ENCODE results near the gene TLE5.

Gene TLE5

DNA sequence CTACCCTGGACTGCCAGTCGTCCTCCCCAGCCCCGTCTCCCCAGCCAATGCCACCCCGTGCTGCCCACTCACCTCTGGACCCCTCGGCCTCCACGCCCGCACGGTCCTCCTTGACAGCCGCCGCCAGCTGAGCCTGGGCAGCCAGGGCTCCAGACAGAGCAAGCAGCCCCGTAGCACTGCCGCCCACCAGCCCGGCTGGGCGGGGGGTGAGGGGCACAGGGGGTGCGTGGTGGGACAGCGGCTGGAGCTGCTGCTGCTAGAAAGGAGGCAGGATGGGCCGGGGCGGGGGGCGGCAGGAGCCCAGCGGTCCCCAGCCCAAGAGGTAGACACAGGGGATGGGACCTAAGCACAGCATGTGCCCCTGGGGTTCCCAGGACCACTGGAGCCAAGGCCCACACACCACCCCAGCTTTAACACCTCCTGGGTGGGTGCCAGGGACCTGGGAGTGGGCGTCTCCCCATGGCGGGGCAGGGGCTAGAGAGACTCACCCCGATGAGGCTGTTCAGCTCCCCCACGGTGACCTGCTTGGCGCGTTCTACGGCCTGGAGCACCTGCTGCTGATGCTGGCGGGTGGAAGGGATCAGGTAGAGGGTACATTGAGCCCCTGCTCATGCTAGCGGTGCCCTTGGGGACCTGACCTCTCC is 43.0 kb downstream of the TLE5 start:
- no peak for DNase-seq
- no peak overlapping the region for H3K27ac ChIP-seq
- TF ChIP-seq, protein P1, sequence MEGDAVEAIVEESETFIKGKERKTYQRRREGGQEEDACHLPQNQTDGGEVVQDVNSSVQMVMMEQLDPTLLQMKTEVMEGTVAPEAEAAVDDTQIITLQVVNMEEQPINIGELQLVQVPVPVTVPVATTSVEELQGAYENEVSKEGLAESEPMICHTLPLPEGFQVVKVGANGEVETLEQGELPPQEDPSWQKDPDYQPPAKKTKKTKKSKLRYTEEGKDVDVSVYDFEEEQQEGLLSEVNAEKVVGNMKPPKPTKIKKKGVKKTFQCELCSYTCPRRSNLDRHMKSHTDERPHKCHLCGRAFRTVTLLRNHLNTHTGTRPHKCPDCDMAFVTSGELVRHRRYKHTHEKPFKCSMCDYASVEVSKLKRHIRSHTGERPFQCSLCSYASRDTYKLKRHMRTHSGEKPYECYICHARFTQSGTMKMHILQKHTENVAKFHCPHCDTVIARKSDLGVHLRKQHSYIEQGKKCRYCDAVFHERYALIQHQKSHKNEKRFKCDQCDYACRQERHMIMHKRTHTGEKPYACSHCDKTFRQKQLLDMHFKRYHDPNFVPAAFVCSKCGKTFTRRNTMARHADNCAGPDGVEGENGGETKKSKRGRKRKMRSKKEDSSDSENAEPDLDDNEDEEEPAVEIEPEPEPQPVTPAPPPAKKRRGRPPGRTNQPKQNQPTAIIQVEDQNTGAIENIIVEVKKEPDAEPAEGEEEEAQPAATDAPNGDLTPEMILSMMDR (IDR thresholded peaks at IDR 0.05; ENCODE audit: low read depth, low read length), result no peak
- no peak overlapping the region for H3K4me3 ChIP-seq (ENCODE audit: low read depth, low read length)
- no peaks in the 10 kb centered on the region for H3K27me3 ChIP-seq (ENCODE audit: insufficient read depth, low read depth, severe bottlenecking)
- H3K9me3 ChIP-seq (ENCODE audit: severe bottlenecking), result no peaks in the 10 kb centered on the region
- H3K36me3 ChIP-seq, result peaks cover 3% of the 10 kb centered on the region; the same call in 1 of the 2 replicates

DNA sequence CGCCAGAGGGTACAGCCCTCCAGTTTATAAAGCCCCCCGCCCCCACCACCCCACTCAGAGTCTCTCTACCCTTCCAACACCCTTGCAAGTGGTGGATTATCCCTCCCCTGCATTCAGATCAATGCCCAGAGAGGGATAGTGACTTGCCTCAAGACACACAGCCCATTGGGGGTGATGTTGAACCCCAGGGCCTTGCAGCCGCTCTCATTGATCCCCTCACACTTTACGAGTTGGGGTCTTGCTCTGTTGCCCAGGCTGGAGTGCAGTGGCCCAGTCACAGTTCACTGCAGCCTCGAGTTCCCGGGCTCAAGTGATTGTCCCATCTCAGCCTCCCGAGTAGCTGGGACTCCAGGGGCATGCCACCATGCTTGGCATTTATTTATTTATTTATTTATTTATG is 44.4 kb downstream of the TLE5 start:
- Histone ChIP-seq H3K27ac (no peak overlapping the region), H3K36me3 (peaks cover 6% of the 10 kb centered on the region), H3K4me3 (ENCODE audit: low read depth, low read length) (no peak overlapping the region), H3K27me3 (ENCODE audit: insufficient read depth, low read depth, severe bottlenecking) (no peaks in the 10 kb centered on the region), H3K9me3 (ENCODE audit: severe bottlenecking) (no peaks in the 10 kb centered on the region)
- DNase-seq, result no peak
- TF ChIP-seq, protein P1 (IDR thresholded peaks at IDR 0.05; ENCODE audit: low read depth, low read length), result no peak

DNA sequence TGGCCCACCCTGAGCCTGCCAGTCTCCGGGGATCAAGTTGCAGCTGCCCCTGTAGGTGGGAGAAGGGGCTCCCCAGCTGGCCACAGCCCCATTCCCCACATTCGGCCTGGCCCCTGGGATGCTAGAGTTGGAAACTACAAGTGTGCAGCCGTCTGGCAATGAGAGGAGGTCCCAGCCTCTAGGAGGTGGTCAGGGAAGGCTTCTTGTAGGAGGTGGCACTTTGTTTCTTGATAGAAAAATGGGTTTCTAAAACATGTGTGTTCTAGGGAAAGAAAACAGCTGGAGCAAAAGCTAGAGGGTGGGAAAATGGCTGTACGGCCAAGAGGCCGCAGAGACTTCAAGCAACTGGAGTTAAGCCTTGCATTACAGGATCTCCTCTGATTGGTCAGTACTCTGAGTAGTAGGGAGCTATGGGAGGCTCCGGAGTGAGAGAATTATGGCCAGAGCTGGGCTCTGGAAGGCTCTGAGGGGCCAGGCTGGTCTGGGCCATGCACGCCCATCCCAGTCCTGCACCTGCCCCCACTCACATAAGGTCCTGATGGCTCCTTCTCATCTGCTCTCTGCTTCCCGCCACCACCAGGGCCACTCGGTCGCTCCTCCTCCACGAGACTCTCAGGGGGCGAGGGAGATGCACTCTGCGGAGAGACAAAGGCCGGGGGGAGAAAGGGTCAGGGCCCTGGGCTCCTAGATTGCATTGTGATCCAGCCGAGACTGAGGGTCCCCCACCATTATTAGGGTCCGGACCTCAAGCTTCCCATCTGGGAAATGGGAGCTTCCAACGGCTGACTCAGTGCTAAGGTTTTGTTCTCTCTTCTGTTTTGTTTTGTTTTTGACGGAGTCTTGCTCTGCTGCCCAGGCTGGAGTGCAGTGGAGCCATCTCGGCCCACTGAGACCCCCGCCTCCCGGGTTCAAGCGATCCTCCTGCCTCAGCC is 46.9 kb downstream of the TLE5 start:
- TF ChIP-seq, protein P1 (IDR thresholded peaks at IDR 0.05; ENCODE audit: low read depth, low read length), result no peak
- DNase-seq, result no peak
- Histone ChIP-seq H3K27ac (no peak overlapping the region), H3K27me3 (ENCODE audit: insufficient read depth, low read depth, severe bottlenecking) (no peaks in the 10 kb centered on the region), H3K4me3 (ENCODE audit: low read depth, low read length) (no peak overlapping the region), H3K36me3 (peaks cover 11% of the 10 kb centered on the region), H3K9me3 (ENCODE audit: severe bottlenecking) (no peaks in the 10 kb centered on the region)

DNA sequence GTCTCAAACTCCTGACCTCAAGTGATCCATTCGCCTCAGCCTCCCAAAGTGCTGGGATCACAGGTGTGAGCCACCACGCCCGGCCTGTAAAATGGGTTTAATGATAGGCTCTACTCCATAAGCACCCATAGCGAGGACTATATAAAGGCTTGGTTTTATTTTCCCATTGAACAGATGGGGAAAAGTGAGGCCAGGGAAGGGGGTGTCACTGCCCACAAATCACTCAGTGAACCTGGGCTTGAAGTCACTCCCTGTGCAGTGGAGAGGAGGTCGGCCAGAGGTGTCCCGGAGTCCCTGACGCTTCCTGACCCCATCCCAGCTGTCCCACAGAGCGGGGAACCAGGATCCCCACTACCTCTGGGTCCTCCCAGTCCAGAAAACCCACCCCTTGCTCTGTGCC is 48.2 kb downstream of the TLE5 start:
- Histone ChIP-seq H3K4me3 (ENCODE audit: low read depth, low read length) (no peak overlapping the region), H3K36me3 (peaks cover 14% of the 10 kb centered on the region), H3K9me3 (ENCODE audit: severe bottlenecking) (no peaks in the 10 kb centered on the region), H3K27me3 (ENCODE audit: insufficient read depth, low read depth, severe bottlenecking) (no peaks in the 10 kb centered on the region), H3K27ac (no peak overlapping the region)
- TF ChIP-seq, protein P1 (IDR thresholded peaks at IDR 0.05; ENCODE audit: low read depth, low read length), result no peak
- no peak for DNase-seq

DNA sequence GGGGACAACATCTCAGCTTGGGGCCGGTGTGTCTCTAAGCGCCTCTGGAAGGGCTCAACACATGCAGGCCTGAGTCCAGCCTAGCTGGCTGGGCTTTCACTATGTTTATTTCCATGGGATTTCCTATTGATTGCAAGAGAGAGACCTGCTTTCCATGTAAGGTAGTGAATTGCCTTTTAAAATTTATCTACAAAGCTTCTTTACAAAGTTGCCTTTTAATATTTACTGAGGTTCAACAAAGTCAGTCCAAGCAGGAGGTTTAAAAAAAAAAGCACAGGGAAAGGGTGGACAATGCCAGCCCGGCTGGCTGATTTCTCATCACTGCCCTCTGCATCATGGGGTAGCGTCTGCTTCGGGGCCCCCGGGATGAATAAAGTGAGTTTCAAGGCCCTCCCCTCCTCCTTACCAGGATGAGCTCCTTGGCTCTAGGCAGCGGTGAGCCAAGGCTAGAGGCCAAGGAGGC is 49.0 kb downstream of the TLE5 start:
- no peaks in the 10 kb centered on the region for H3K9me3 ChIP-seq (ENCODE audit: severe bottlenecking)
- no peak overlapping the region for H3K27ac ChIP-seq
- DNase-seq, result no peak
- TF ChIP-seq, protein P1 (IDR thresholded peaks at IDR 0.05; ENCODE audit: low read depth, low read length), result no peak
- H3K36me3 ChIP-seq, result peaks cover 21% of the 10 kb centered on the region
- H3K4me3 ChIP-seq (ENCODE audit: low read depth, low read length), result no peak overlapping the region
- H3K27me3 ChIP-seq (ENCODE audit: insufficient read depth, low read depth, severe bottlenecking), result no peaks in the 10 kb centered on the region

All from WERI-Rb-1 (cell line).